Activated naive CD4-positive, alpha-beta T cell treated with Interleukin-2 at 50 U/mL for 16 hours (primary cell): ENCODE data around the gene CDC16.

Experiments used
- DNase-seq: peaks from one replicate; pipeline ENCODE4 v3.0.0-alpha.2; 2020

CDC16 gene

DNA sequence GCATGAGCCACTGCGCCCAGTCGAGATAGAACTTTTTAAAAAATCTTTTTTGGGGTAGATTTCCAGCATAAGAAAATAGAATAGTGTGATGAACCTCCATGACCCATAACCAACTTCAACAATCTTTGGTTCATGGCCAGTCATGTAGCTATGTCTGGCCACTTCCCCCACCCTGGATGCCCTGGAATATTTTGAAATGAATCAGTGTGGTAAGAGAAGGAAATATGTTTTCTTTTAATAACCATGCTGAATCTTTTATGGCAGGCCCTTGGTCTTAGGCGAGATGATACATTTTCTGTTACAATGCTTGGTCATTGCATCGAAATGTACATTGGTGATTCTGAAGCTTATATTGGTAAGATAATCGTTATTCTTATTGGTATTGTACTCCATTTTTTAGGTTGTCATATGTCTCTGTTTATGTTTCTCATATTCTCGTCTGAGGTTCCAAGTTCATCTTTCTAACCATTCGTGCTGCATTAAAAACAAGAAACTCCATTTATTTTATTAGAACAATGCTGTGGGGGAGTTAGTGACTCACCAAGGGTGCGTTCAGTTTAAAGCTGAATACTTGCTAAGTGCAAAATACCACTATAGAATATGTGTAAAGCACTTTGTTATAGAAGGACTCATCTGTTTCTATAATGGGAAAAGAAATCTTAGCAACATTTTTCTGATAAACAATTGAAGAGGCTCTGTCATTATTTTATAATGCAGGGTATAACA lies 30.4 kb downstream of the CDC16 start:
- DNase-seq: no peak

DNA sequence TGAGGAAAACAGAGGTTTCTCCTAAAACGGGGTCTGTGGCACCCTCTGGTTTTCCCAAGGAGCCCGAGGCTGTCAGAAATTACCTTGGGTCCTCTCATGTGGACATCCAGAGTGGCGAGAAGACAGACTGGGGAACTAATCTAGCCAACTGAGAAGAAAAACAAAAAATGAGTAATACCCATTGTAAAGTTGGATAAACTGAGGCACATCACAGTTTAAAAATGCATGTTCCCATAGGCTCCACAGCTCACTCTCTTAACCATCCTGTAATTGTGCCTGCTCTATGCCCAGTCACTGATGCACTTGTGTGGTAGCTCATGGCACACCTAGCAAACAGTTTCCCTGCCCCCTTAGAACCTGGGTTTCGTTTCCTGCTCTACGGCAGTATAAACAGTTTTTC lies 31.5 kb downstream of the CDC16 start:
- no peak for DNase-seq

DNA sequence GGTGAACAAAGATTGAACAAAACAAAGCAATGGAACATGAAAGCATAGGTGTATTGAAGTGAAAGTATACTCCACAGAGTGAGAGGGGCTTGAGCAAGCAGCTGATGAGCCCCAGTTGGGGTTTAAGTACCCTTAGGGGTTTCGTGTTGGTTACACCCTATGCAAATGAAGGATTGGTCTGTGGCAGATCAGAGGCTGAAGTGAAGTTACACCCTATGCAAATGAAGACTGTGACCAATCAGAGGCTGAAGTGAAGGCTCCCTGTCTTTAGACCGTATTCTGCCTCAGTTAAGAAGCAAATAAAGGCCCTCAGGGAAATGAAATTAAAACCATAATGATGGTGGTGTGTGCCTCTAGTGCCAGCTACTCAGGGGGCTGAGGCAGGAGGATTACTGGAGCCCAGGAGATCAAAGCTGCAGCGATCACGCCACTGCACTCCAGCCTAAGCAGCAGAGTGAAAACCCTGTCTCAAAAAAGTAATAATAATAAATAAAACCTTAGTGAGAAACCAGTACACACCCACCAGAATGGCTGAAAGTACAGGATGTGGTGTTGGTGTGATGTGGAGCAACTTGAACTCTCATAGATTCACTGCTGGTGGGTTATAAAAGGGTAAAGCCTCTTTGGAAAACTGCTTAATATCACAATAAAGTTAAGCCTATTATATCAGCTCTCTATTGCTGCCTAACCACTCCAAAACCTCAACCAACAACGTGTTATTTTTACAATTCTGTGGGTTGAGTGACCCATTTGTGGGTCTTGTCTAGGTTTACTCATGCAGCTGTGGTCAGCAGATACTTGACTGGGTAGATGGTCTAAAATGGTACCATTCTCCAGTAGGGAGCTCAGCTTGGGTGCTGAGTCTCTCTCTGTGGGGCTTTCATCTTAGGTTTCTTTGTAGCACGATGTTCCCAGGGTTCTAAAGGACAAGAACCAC lies 33.9 kb downstream of the CDC16 start:
- DNase-seq: no peak

DNA sequence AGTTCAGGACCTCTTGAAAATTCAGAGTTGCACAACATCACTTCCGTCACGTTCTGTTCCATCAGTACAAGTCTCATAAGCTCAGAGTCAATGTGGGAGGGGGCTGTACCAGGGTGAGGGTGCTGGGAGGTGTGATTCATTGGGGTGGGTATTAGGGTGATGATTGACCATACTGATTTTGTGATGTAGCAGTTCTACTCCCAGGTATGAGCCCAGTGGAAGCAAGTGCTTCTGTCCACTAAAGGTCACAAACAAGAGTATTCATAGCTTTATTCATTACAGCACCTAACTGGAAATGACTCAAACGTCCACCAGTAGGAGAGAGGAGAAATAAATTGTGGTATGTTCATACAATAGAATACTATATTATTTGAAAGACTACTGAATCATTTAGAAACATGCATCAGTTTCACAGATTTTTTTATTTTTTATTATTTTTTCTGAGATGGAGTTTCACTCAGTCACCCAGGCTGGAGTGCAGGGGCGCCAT lies 34.6 kb downstream of the CDC16 start:
- no peak for DNase-seq

DNA sequence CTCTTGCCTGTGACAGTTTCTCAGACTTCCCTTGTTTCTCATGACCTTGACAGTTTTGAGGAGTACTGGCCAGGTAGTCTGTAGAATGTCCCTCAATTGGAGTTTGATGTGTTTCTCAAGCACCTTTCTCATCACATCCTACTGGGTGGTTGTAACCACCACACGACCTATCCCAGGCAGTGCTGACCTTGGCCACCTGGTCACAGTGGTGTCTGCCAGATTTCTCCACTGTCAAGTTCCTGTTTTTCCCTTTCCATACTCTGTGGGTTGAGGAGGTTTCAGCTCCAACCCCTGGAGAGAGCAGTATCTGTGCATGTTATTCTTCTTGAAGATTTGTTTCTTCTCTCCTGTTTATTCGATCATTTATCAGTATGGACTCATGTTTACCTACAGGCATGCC lies 38.3 kb downstream of the CDC16 start:
- DNase-seq: no peak

GRCh38 chr13:114275304-114275703 lies 40.6 kb downstream of the CDC16 start:
- no peak for DNase-seq

- no peak for DNase-seq
These were observed 44.4 kb downstream of the CDC16 start for GRCh38 chr13:114279146-114279545.

DNA sequence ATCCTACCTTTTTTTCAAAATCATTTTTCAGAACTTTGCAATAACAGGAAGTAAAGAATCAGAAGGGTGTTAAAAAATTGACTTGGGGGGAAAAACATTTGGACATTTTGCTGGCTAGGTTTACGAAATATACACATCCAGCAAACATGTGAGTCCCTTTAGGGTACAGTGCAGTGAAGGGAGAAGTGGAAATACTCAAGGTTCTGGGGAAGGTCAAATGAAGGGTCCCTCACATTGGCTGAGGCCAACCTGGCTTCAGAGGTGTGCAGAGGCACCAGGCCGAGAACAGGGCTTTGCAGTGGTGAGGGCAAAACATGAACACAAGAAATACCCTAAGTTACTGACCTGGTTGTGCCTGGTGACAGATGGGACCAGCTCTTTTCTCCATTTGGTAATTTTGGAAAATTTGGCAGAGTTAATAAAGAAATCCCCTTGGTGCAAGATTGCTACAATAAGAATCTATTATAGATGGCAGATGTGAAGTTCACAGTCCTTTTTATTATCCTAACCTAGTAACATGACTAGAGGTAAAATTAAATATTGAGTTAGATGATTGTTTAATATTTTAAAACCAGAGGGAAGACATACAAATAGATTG lies 45.2 kb downstream of the CDC16 start:
- no peak for DNase-seq

DNA sequence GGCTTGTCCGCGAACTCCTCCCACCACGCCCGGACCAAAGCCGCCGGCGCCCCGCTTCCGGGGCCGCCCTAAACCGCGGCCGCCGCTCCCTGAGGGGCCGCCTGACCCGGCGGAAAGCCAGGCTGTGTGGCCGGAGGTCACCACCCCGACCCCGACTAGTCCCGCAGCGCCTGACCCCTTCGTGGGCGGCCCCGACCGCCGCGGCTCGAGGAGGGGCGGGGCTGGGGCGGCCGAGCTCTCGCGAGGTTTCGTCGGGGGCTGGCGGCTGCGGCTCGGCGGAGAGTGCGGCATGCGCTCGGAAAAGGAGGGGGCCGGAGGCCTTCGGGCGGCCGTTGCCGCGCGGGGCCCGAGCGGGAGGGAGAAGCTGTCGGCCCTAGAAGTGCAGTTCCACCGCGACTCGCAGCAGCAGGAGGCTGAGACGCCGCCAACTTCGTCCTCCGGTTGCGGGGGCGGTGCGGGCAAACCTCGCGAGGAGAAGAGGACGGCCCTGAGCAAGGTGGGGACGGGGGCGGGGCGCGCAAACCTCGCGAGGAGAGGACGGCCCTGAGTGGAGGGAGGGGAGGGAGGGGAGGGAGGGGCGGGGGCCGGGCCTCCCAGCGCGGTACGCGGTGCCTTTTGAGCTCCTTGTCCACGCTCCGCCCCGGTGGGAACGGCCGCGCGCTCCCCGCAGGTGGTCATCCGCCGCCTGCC lies 46.8 kb downstream of the CDC16 start, which contains the start of gene UPF3A:
UPF3A (plus strand) TSS at position 251 of the 690 bp plus-strand sequence; CDS start at position 290, 39 bp downstream.
- peak; percentile 87 for DNase-seq

DNA sequence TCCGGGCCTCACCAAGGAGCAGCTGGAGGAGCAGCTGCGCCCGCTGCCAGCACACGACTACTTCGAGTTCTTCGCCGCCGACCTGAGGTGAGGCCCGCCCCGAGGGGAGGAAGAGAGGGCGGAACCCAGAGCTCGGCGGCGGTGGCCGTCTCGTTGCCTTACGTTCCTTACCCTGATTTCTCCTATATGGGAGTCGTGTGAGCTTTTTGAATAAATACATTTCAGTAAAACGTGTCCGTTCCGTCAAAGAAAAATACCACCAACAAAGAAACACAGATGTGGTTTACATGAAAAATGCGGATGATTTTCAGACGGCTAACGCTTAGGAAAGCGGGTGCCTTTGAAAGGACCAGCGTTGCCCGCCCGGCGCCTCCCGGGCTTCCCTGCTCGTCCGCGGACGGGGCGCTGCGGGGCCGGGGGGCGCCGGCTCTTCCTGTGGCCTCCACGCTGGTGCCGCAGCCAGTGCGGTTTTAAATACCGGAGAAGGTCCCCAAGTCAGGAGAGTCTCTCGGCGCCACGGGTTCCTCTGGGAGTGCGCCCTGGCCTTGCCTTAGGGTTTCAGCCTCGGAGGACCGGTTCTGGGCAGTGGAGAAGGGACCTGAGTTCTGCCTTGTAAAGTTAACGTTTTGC lies 47.5 kb downstream of the CDC16 start:
- DNase-seq: peak; percentile 76

DNA sequence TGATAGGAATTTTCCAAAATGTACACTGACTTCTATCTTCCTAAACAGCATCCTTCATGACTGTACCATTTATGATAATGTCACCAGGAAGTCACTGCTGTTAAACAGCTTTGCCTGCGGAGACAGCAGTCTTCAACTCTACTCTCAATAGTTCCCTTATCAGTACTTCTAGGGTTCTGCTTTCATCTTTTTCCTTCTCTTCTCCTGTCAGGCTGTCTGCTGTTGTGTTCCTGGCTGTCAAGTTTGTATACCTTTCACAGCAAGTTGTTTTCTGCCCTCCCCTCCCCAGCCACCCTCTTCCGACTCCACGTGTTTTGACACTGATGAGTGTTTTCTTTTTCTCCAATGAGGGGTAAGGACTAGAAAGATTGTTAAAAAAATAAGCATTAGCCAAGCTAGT lies 48.9 kb downstream of the CDC16 start:
- no peak for DNase-seq

DNA sequence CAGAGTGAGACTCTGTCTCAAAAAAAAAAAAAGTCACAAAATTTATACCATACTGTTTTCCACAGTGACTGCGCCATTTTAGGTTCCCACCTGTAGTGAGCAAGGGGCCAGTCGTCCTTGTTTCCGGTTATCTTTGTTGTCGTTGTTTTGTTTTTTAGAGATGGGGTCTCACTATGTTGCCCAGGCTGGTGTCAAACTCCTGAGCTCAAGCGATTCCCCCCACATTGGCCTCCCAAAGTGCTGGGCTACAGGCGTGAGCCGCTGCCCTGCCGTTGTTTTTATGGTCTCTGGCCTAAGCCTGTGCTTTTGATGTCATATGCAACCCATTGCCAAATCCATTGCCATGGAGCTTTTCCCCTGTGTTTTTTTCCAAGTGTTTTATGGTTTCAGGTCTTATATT lies 50.0 kb downstream of the CDC16 start:
- DNase-seq: no peak

DNA sequence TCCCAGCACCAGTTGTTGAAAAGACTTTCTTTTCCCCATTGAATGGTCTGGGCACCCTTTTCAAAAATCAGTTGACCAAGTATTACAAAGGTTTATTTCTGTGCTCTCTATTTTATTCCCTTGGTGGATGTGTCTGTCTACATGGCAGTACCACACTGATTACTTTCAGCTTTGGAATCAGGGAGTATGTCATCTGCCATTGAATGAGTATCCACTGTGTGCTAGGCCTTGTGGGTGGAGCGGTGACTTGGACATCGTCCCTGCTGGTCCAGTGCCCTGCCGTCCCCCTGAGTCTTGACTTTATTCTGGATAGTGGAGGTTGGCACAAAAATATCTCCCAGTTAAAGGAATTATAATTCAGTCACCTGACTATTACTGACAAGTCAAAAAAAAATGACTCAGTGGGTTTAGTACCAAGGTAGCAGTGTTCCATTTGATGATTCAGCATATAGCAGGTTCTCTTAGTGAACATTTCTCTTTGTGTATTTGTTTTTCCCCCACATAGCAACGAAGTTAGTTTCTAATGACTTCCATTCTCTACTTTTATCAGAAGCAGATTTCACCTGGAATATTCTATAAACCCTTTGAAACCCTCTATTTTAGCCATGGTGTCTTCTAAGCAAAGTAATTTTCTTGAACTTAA lies 50.6 kb downstream of the CDC16 start:
- DNase-seq: no peak

- no peak for DNase-seq
These were observed 52.1 kb downstream of the CDC16 start for GRCh38 chr13:114286808-114287207.

DNA sequence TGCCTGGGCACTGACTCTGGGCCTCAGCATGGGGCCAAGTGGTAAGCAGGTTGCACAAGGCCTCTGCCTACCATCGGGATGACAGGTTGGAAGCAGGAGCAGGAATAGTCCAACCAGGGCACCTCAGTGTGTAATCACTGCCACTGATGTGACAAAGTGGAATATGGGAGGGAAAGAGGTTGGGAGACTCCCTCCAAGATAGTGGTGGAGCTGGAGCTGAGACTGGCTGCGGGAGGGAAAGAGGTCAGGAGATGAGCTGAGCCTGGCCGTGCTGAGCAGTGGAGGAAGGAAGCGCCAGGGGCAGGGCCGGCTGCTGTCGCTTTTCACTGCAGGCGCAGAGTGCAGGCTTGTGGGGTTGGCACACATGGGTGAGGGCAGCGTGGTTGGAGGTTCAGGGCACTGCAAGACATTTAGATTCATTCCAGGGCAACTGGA lies 53.5 kb downstream of the CDC16 start:
- no peak for DNase-seq

- DNase-seq: no peak
These were observed 61.8 kb downstream of the CDC16 start for GRCh38 chr13:114296448-114296847.

DNA sequence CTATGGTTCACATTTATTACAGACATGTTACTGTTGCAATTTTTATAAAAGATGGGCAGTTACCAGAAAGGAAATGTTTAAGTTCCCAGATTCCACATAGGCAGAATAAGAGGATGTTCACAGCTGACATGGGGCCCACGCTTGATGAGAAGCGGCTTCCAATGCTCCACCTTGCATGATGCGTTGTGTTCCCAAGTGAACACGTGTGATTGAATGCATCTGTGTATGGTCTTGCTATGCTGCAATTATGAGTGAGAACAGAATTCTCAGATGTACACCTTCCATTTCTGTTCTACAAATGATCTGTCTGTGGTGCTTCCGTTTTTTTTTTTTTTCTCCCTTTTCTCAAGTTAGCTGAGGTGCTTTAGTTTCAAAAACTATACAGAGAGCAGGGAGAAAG lies 62.2 kb downstream of the CDC16 start:
- no peak for DNase-seq

DNA sequence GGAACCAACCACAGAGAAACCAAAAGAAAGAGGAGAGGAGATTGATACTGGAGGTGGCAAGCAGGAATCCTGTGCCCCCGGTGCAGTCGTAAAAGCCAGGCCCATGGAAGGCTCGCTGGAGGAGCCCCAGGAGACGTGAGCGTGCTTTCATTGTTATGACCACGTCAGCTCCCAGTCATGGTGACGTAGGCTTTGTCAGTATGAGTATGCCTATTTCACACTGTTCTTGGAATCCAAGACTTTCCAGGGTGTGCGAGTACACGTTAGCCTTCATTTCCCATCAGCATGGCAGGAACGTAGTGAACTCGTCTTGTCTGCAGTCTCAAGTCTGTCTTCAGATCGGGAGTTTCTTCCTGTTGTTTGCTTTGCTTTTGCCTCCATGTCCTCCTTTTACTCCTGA lies 64.2 kb downstream of the CDC16 start:
- DNase-seq: no peak

DNA sequence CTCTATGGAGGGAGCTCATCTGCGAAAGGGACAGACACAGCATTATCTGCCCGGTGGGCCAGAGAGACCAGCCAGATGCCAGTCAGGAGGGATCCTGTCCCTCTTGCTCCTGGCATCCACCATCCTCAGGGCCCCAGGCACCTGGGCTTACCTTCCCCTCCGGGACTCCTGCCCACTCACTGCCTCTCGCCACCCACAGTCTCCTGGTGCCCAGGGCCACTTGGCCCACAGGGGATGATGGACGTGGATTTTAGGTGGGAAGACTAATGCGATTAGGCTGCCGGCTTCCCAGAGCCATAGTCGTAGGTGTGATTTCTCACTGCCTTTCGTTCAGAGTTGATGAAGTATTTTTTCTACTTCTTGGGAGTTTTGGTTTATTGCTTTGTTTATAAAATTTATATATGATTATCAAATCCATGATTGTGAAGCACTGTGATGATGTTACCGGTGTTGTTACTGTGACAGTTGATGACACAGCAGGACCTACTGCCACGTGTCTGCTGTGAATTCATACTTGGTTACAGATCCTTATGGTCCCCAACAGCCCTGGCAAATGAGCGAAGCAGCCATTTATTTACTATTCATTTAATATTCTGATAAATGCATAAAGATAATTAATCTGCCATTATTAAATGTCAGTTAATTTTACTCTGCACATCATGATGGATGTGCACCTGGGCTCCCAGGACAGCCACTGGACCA lies 65.1 kb downstream of the CDC16 start:
- no peak for DNase-seq

DNA sequence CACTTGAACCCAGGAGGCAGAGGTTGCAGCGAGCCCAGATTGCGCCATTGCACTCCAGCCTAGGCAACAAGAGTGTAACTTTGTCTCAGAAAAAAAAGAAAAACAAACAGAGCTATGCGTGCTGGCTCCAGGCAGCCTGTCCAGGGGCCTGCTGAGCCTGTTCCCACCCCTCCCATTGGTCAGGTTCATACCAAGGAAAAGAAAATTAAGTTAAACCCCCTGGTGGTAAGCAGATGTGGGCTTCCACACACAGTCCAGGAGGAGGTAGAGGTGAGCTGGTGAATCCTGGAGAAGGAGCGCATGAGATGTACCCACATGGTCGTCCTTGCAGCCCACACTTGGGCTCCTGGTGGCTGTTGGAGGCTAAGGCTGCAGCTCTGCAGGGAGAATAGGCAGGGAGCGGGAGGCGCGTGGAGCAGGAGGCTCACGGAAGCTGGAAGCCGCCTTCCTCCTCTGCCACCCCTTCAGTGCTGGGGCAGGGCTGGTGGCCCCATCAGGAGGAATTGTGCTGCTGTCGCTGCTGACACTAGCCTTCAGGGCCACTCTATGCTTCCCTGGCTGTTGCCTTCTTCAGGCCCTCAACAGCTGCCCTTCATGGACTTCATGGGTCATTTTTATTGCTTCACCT lies 69.1 kb downstream of the CDC16 start:
- DNase-seq: no peak
